Stimulated activated CD4-positive, alpha-beta T cell treated with anti-CD3 and anti-CD28 coated beads, TNF-alpha, amount 100 ng/mL, for 1 hour (primary cell): Measurements from ENCODE around the gene FGF14.

Experiments
- DNase-seq, 3 donors: peaks; one replicate each; pipeline ENCODE4 v3.0.0-alpha.2; 2020; ENCODE audit warnings: low read depth in 3 of 3, low spot score in 1 of 3

The FGF14 gene

GRCh38 chr13:102401766-102402165, at the start of gene FGF14:
Gene FGF14, minus strand, starts transcription at chr13:102402048.
- no peak for DNase-seq

GRCh38 chr13:102443249-102443648, 41.4 kb upstream of the FGF14 start:
- no peak for DNase-seq

- no peak for DNase-seq
Measured at GRCh38 chr13:102441085-102441484, 39.2 kb upstream of the FGF14 start.

DNA sequence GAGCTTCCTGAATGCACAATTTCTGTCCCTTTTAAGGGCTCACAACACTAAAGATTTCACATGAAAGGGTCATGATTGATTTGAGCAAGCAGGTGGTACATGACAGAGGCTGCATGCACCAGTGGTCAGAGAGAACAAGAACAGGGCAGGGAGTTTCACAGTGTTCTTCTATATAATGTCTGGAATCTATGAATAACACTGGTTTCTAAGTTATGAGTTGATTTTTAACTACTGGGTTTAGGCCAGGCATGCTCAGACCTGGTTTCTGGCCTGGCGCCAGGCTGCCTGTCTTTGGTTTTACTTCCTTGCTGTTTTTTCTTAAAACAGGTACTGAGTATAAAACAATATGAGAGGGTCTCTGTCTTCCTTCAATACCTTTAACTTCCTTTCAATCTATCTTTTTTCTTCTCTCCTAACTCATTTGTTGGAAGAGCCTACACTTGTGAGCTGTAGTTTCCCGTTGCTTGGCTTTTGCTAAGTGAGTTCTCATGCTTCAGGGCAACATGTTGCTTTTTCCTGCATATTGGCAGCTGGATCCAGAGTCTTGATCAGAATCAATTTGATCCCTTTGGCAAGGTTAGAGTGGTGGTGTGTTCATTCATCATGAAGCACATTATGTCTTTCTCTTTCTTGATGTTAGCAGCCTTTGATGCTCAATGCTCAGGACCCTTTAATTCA, 38.5 kb upstream of the FGF14 start:
- no peak for DNase-seq

DNA sequence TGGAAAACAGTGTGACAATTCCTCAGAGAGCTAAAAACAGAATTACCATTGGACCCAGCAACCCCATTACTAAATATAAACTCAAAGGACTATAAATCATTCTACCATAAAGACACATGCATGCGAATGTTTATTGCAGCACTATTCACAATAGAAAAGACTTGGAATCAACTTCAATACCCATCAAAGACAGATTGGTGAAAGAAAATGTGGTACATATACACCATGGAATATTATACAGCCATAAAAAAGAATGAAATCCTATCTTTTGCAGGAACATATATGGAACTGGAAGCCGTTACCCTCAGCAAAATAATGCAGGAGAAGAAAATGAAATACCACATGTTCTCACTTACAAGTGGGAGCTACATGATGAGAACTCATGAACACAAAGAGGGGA, 20.8 kb upstream of the FGF14 start:
- no peak for DNase-seq

DNA sequence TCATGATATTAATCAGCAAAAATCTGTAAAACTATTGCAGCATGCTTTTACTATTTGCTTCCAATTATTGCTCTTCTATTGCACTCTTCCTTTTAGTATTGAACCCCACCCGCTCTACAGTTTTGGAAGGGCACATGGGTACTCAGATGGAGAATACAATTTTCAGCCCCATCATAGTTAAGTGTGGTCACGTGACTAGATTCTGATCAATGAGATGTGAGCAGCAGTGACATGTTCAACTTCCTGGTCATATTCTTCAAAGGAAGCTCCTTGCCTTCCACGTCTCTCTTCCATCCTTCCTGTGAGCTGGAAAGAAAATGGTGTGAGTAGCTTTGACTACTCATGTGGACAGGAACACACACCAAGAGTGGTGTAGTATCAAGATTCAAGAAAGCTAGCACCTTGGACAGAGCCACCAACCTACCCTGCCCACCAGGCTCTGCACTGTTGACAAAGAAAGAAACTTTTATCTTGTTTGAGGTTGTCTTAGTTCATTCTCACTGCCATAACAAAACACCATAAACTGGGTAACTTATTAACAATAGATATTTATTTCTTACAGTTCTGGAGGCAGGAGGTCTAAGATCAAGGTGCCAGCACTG, 3.8 kb upstream of the FGF14 start:
- DNase-seq: no peak

DNA sequence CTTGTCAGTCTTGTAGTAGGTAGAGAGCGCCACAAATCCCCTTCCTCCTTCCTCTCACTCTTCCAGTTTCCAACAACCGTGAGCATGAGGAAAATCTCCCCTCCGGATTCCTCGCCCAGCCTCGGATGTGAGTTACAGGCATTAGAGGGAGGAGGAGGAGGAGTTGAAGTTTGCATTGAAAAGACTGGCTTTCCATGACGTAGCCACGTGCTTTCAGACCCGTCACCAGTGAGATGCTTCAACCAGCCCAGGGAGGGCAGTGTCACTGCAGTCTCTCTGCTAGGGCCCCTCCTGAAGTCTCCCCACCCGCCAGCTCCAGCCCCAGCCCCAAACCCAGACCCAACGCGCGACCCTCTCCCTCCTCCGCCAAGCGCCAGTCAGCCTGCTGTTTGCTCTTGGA, 442 bp upstream of the FGF14 start:
- DNase-seq: no peak

DNA sequence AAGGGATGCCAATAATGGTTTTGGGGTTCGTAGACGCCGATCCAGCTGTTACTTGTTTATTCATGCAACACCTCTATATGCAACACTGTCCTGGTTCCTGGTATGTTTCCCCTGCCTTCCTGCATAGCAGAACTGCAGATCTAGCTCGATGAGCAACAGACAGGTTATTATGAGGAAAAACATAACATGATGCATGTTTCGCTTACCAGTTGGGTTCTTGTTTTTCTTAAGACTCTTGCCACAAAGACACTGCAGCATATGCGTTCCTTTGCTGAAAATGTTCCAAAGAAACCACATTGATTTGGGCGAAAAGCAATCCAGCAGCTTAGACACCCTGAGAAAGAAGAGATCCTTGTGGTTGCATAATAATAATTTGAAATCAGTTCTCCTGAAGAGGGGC, 583 bp downstream of the FGF14 start:
- DNase-seq: no peak

GRCh38 chr13:102400675-102401145, 1.1 kb downstream of the FGF14 start:
- DNase-seq: no peak

DNA sequence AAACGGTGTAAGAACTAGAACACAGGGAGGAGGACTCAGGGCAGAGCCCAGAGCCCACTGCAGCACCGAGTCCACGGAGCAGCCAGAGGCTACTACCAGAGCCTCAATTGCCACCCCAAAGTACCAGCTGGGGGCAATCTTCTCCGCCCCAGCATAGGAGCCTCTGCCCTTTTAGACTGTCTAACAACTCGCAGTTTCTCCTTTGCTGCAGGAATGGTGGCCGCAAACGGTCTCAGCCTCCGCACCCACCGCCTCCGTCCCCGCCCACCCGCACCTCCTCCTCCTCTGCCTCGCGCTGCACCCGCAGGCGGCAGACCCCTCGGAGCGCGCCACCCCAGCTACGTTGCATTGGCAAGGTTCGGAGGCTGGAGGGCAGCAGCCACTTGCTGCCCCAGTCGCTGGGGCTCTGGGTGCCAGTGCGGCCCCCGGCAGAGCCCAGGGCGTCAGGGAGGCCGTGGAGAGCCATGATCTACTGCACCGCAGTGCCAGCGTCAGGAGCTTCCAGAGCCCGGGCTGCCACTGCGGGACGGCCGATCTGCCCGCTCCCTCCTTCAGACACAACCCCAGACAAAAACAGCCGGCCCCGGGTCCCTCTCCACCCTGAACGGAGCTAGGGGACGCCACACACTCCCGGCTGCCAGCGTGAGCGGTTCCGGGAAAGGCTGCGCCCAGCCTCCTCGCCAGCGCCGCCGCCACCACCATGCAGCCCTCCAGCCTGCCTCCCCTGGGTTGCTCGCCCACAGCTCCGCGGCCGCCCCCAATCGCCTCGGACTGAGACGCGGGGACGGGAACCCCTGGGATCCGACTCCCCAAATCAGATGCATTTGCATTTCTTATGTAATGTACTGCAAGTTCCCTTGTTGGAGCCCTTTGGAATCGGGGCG, 1.8 kb downstream of the FGF14 start:
- no peak for DNase-seq

DNA sequence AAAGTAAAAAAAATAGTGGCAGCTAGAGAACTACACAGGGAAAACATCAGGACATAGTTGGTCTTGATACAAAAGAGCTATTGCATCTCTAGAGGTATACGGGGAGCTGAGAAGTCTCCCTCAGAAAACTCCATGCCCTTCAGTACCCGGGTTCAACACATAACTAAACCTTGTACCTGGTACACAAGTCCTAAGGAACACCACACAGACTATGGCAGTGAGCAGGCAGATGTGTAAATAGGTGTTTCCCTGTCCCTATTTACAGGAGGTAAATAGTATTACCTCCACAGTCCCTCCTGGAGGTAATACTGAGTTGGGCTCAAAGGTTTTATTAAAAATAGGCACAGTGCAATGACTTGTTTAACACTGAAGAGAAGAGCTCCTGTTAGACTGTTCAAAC, 5.9 kb downstream of the FGF14 start:
- DNase-seq: no peak

DNA sequence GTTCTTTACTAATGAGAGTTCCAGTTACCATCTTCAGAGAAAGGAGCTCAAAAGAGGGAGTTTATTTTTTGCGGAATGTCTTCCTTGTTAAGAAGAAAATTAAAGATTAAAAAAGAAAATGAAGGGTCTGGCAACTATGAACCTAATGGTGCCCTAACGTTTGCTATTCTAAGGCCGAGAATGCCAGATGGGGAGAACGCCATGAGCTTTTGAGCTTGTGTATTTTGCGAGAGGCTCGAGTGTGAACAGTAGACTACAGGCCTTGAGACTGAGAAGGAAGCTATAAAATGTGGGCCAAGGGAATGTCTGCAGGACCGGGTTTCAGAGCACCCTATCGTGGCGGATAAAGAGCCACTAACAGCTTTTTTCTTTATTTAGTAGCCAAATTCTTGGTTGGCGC, 6.7 kb downstream of the FGF14 start:
- DNase-seq: no peak

GRCh38 chr13:102394158-102395053, 7.4 kb downstream of the FGF14 start:
- DNase-seq: peak; percentile 91 to 95 (median 95)

DNA sequence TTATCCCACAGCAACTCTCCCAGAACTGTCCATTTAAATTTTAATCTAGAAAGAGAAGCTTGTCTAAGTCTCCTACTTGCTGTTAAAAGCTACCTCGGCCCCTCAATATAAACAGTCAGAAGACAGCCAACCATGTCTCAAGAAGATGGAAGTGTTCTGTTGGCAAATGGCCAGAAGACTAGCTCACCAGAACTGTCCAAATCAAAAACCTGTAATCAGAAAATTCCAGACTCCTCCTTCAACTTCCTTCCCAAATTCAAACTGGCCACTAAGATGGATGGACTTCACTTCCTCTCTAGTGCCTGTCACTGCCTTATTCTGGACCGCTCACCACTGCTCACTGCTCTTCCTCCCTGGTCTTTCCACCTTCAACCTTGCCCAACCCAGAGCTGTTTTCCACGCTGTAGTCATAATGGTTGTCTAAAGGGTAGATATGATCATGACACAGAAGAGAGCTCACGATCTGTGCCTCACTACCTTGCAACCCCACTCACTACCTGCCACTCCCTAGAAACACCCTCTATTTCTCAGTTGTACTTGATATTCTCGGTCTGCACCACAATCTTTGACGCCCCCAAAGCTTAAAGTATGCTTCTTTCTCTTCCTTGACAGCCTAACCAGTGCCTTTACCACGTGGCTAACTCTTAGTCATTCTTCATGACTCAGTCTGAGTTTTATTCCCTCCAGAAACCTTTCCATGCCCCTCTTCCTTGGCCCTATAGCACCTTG, 9.2 kb downstream of the FGF14 start:
- no peak for DNase-seq

DNA sequence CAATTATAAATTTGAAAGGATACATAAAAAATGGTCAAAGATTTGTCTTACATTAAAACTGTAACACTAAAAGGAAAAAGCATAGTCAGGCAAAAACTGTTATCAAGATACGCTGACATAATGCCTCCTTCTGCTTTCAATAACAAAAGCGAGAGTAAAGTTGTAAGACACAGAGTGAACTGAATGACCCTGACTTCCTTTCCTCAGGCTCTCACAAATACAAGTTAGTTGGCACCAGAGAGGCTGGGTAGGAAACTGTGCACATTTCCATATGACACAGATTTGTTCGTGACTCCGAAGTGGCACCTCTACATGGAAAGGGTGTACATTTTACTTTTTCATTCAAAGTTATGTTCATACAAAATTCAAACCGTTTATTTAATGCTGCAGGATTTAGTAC, 15.4 kb downstream of the FGF14 start:
- DNase-seq: no peak

GRCh38 chr13:102380012-102380411, 21.8 kb downstream of the FGF14 start:
- no peak for DNase-seq

DNA sequence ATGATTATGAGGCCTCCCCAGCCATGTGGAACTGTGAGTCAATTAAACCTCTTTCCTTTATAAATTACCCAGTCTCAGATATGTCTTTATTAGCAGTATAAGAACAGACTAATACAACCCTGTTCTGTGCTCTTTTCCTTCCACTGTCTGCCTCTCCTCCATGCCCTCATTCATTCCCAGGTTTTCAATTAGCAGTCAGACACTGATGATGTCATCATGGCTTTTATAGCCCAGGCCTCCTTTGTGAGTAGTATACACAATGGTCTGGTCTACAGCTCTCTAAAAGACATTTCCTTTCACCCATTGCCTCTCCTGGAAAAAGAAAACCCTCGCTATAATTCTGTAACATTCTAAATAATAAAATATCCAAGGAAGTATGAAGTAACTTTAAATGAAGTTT, 25.5 kb downstream of the FGF14 start:
- DNase-seq: no peak

DNA sequence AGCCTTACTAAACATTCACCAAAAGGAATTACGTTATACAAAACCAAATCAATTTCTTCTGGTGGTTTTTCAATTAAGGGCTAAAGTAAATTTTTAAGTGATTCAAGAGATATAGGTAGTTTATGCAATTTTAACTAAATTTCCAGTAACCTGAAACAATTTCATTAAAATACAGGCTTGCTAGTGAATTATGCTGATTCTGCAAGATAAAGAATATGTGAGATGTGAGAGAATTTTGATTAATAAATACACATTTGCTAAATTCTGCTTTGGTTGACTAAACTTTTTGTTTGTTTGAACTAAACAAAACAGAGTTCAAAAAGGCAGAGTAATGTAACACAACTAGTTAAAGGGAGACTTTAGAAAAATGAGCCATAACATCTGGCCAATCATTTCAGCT, 27.1 kb downstream of the FGF14 start:
- DNase-seq: no peak

- DNase-seq: no peak
Measured at GRCh38 chr13:102374233-102374632, 27.6 kb downstream of the FGF14 start.

- DNase-seq: no peak
Measured at GRCh38 chr13:102373221-102373620, 28.6 kb downstream of the FGF14 start.
